Keratinocyte (primary cell): Measurements from ENCODE around the gene SMAP1. TPM values are rescaled to one million over a fixed set of nuclear protein-coding genes. Genes with fewer than 3 reads are reported as not detected.

Experiments used
- DNase-seq: peaks from one replicate; pipeline ENCODE4 v3.0.0-alpha.2; 2011; ENCODE audit warnings: low read depth, missing footprints, low spot score
- FAIRE-seq: peaks from 2 replicates; lab custom pipeline; 2011; peaks lifted over from hg19 to GRCh38; lab: Jason Lieb, UNC
- H2AFZ ChIP-seq: 2 replicates; pipeline ENCODE4 v1.6.0; 2012; ENCODE audit warnings: low read length, control low read depth, inconsistent platforms; ENCODE audit not compliant: control insufficient read depth
- H3K27ac ChIP-seq: 2 replicates; pipeline ENCODE4 v1.5.1; 2011; ENCODE audit warnings: low read length; ENCODE audit not compliant: control insufficient read depth, insufficient read depth
- H3K27me3 ChIP-seq: 3 replicates; pipeline ENCODE4 v1.6.0; 2011; ENCODE audit warnings: low read length; ENCODE audit not compliant: control insufficient read depth, insufficient read depth; ENCODE audit errors: extremely low read depth
- H3K36me3 ChIP-seq, 2 experiments: 2 replicates in 1 of 2; 3 replicates in 1 of 2; pipeline ENCODE4 v1.5.1; 2011; ENCODE audit warnings: low read length in 2 of 2, mild to moderate bottlenecking in 1 of 2; ENCODE audit not compliant: control insufficient read depth in 2 of 2, insufficient read depth in 2 of 2; ENCODE audit errors: extremely low read depth in 1 of 2
- H3K4me1 ChIP-seq: 3 replicates; pipeline ENCODE4 v1.5.1; 2011; ENCODE audit warnings: low read length; ENCODE audit not compliant: control insufficient read depth, insufficient read depth; ENCODE audit errors: extremely low read depth
- H3K4me2 ChIP-seq: 3 replicates; pipeline ENCODE4 v1.6.0; 2011; ENCODE audit warnings: low read depth, low read length; ENCODE audit not compliant: control insufficient read depth, insufficient read depth; ENCODE audit errors: extremely low read depth
- H3K4me3 ChIP-seq, 3 experiments: fragments of 200-600 bp in 1 of 3; sonication (generic) in 1 of 3; 2 replicates in 2 of 3; 3 replicates in 1 of 3; pipeline ENCODE4 v1.5.1; 2011 to 2016; ENCODE audit warnings: low read length in 3 of 3, mild to moderate bottlenecking in 3 of 3, control low read depth in 2 of 3, inconsistent platforms in 1 of 3, low read depth in 1 of 3, mixed read lengths in 1 of 3, mixed run types in 1 of 3, moderate library complexity in 1 of 3; ENCODE audit not compliant: control insufficient read depth in 2 of 3, insufficient read depth in 2 of 3; ENCODE audit errors: extremely low read depth in 1 of 3
- H3K79me2 ChIP-seq: 2 replicates; pipeline ENCODE4 v1.6.0; 2012; ENCODE audit warnings: low read length; ENCODE audit not compliant: control insufficient read depth, insufficient read depth
- H3K9ac ChIP-seq: 3 replicates; pipeline ENCODE4 v1.6.0; 2011; ENCODE audit warnings: low read length; ENCODE audit not compliant: control insufficient read depth, insufficient read depth; ENCODE audit errors: extremely low read depth
- H3K9me1 ChIP-seq: 3 replicates; pipeline ENCODE4 v1.6.0; 2011; ENCODE audit warnings: low read length; ENCODE audit not compliant: control insufficient read depth, insufficient read depth; ENCODE audit errors: extremely low read depth
- H3K9me3 ChIP-seq: 2 replicates; pipeline ENCODE4 v1.5.1; 2012; ENCODE audit warnings: low read depth, low read length; ENCODE audit not compliant: control insufficient read depth
- H4K20me1 ChIP-seq: 3 replicates; pipeline ENCODE4 v1.6.0; 2011; ENCODE audit warnings: low read length; ENCODE audit not compliant: control insufficient read depth, insufficient read depth; ENCODE audit errors: extremely low read depth
- CTCF ChIP-seq, 3 experiments: IDR thresholded peaks in 1 of 3; conservative IDR thresholded peaks in 1 of 3; optimal IDR thresholded peaks in 1 of 3; 2 replicates in 2 of 3; 3 replicates in 1 of 3; pipeline versions ENCODE3 to v1.5.1; 2011; ENCODE audit warnings: low read length in 3 of 3, mild to moderate bottlenecking in 3 of 3, moderate library complexity in 2 of 3, control low read depth in 1 of 3, inconsistent platforms in 1 of 3; ENCODE audit not compliant: insufficient read depth in 2 of 3; ENCODE audit errors: extremely low read depth in 1 of 3
- EZH2 ChIP-seq: IDR thresholded peaks from one replicate; pipeline ENCODE4 v1.6.1; 2012; ENCODE audit warnings: inconsistent platforms, mild to moderate bottlenecking, low read length, moderate library complexity
- dilution Hi-C: fragments of 300-500 bp; cut with MboI; formaldehyde crosslinking; loops from one replicate; pipeline ENCODE4 v1.7.0; 2020; ENCODE audit warnings: low sequenced_read_pairs; ENCODE audit not compliant: extremely low pct_ligation_motif_present
- polyA plus RNA-seq, 5 experiments: library from polyadenylated mRNA; depleted of rRNA in 3 of 5; stranded (reverse) in 3 of 5; stranded (forward) in 1 of 5; unstranded in 1 of 5; fragments of >200 nt; gene quantifications; 1 replicate in 1 of 5; 2 replicates in 3 of 5; 3 replicates in 1 of 5; pipeline versions ENCODE4 v1.2.1 to v1.2.3, GENCODE V29; 2011 to 2012; ENCODE audit warnings: missing spikeins in 2 of 5, low read depth in 1 of 5, low replicate concordance in 1 of 5

SMAP1 gene
- polyA plus RNA-seq, 1 donor (not counting 4 experiments of a cell fraction or from before 2014, with no cell fraction given) = 16.5 TPM

GRCh38 chr6:70884074-70884983, 216.6 kb downstream of the SMAP1 start:
- H2AFZ ChIP-seq = no peak overlapping the region
- no peak overlapping the region for H3K9ac ChIP-seq
- DNase-seq (no peak), FAIRE-seq (peak; percentile 56)
- dilution Hi-C loops = no loop called here
- H3K4me3 ChIP-seq = no peak overlapping the region
- H3K27me3 ChIP-seq = peaks cover 6% of the 10 kb centered on the region
- H3K36me3 ChIP-seq = no peaks in the 10 kb centered on the region
- H3K9me1 ChIP-seq = no peaks in the 10 kb centered on the region
- no peaks in the 10 kb centered on the region for H3K4me1 ChIP-seq
- H3K4me2 ChIP-seq = no peak overlapping the region
- no peaks in the 10 kb centered on the region for H3K9me3 ChIP-seq
- H3K79me2 ChIP-seq = no peaks in the 10 kb centered on the region
- no peak for TF ChIP-seq EZH2
- peak; percentile 78 to 87 (median 83) for TF ChIP-seq CTCF (optimal IDR thresholded peaks at IDR 0.05 in 1 of 3, IDR thresholded peaks at IDR 0.05 in 1 of 3, conservative IDR thresholded peaks at IDR 0.05 in 1 of 3; ENCODE audit: extremely low read depth in 1 of 3, insufficient read depth in 2 of 3, low read length in 3 of 3)
- no peak overlapping the region for H3K27ac ChIP-seq
- H4K20me1 ChIP-seq = no peaks in the 10 kb centered on the region

- Histone ChIP-seq H2AFZ (no peak overlapping the region), H3K27me3 (peaks cover 6% of the 10 kb centered on the region), H3K4me2 (no peak overlapping the region), H3K9me1 (no peaks in the 10 kb centered on the region), H3K9me3 (no peaks in the 10 kb centered on the region), H3K4me3 (no peak overlapping the region), H3K36me3 (no peaks in the 10 kb centered on the region), H3K4me1 (no peaks in the 10 kb centered on the region), H4K20me1 (no peaks in the 10 kb centered on the region), H3K27ac (no peak overlapping the region), H3K9ac (no peak overlapping the region), H3K79me2 (no peaks in the 10 kb centered on the region)
- dilution Hi-C loops = no loop called here
- no peak for DNase-seq
- no peak for FAIRE-seq
- TF ChIP-seq EZH2 = no peak
- TF ChIP-seq CTCF (optimal IDR thresholded peaks at IDR 0.05 in 1 of 3, IDR thresholded peaks at IDR 0.05 in 1 of 3, conservative IDR thresholded peaks at IDR 0.05 in 1 of 3; ENCODE audit: extremely low read depth in 1 of 3, insufficient read depth in 2 of 3, low read length in 3 of 3) = no peak
Observed at GRCh38 chr6:70886071-70886470, 218.4 kb downstream of the SMAP1 start.
